K562 (cell line): Measurements from ENCODE around the gene WDR93. TPM values are rescaled to one million over a fixed set of nuclear protein-coding genes. Genes with fewer than 3 reads are reported as not detected.

Experiments
- ATAC-seq: fragments of 200-7000 bp; cut with Tn5 transposase; 3 replicates; pipeline ENCODE4 v1.9.1; 2020; ENCODE audit warnings: moderate library complexity
- BruUV-seq: library from RNA; stranded (reverse); fragments of 400-500 nt; replicated peaks from 2 replicates; lab custom pipeline; 2021; lab: Mats Ljungman, UMichigan
- CTCF ChIA-PET: fragments of 300-600 bp; formaldehyde crosslinking; extraction: SDS; loops from one replicate; lab custom pipeline; 2021; ENCODE audit warnings: low intra/inter-chr PET ratio; lab: Yijun Ruan, JAX
- POLR2A ChIA-PET: fragments of 300-600, 350-650 bp; sonication (Branson Sonifier 250); formaldehyde crosslinking; extraction: SDS; loops from one replicate; lab custom pipeline; 2021; ENCODE audit warnings: antibody characterized with exemption, inconsistent platforms; lab: Yijun Ruan, JAX
- DNase-seq, 4 experiments: peaks; one replicate each; pipeline versions ENCODE4 v3.0.0 to v3.0.0-alpha.2; 2011 to 2018; ENCODE audit warnings: low spot score in 3 of 4, mixed read lengths in 3 of 4; ENCODE audit errors: extremely low read depth in 1 of 4
- FAIRE-seq: peaks from 2 replicates; lab custom pipeline; 2011; peaks lifted over from hg19 to GRCh38; lab: Jason Lieb, UNC
- H2AFZ ChIP-seq: 2 replicates; pipeline ENCODE4 v1.6.0; 2011; ENCODE audit warnings: low read depth, low read length, control low read depth, inconsistent platforms
- H3K27ac ChIP-seq: fragments of 200-600 bp; 3 replicates; pipeline ENCODE4 v1.8.0; 2011; ENCODE audit warnings: low read depth, mild to moderate bottlenecking, control low read depth, inconsistent platforms, low read length, moderate library complexity, mixed read lengths; ENCODE audit errors: extremely low read depth
- H3K27me3 ChIP-seq, 2 experiments: fragments of 300-600 bp in 1 of 2; 2 replicates in 1 of 2; 3 replicates in 1 of 2; pipeline versions ENCODE4 v1.6.0 to v1.8.0; 2011; ENCODE audit warnings: inconsistent platforms in 2 of 2, low read length in 2 of 2, mild to moderate bottlenecking in 1 of 2, mixed read lengths in 1 of 2, moderate library complexity in 1 of 2; ENCODE audit not compliant: control insufficient read depth in 2 of 2, insufficient read depth in 2 of 2
- H3K36me3 ChIP-seq: fragments of 300-600 bp; 3 replicates; pipeline ENCODE4 v1.8.0; 2011; ENCODE audit warnings: mild to moderate bottlenecking, low read length, inconsistent platforms; ENCODE audit not compliant: control insufficient read depth, insufficient read depth
- H3K4me1 ChIP-seq, 2 experiments: fragments of 200-600 bp in 1 of 2; replicated peaks in 1 of 2; 2 replicates in 1 of 2; 3 replicates in 1 of 2; pipeline versions ENCODE4 v1.5.1 to v1.8.0; 2011; ENCODE audit warnings: inconsistent platforms in 2 of 2, low read length in 2 of 2, mild to moderate bottlenecking in 1 of 2, mixed read lengths in 1 of 2, moderate library complexity in 1 of 2; ENCODE audit not compliant: control insufficient read depth in 2 of 2, insufficient read depth in 2 of 2
- H3K4me2 ChIP-seq: 2 replicates; pipeline ENCODE4 v1.6.1; 2011; ENCODE audit warnings: low read length, control low read depth, inconsistent platforms, mixed read lengths; ENCODE audit not compliant: insufficient read depth
- H3K4me3 ChIP-seq: fragments of 200-600 bp; sonication (generic), shearing (Covaris generic); 2 replicates; pipeline ENCODE4 v1.5.1; 2016; ENCODE audit warnings: control low read depth, inconsistent platforms
- H3K79me2 ChIP-seq: fragments of 200-600 bp; 3 replicates; pipeline ENCODE4 v1.8.0; 2011; ENCODE audit warnings: low read length, inconsistent platforms; ENCODE audit not compliant: control insufficient read depth, insufficient read depth
- H3K9ac ChIP-seq, 2 experiments: 2 replicates each; pipeline versions ENCODE4 v1.6.0 to v1.6.1; 2011; ENCODE audit warnings: low read depth in 2 of 2, low read length in 2 of 2, control low read depth in 1 of 2, inconsistent platforms in 1 of 2, mild to moderate bottlenecking in 1 of 2, mixed read lengths in 1 of 2; ENCODE audit not compliant: insufficient read depth in 1 of 2
- H3K9me1 ChIP-seq: one replicate; pipeline ENCODE4 v1.6.0; 2011; ENCODE audit warnings: inconsistent platforms, mild to moderate bottlenecking, low read length, moderate library complexity; ENCODE audit not compliant: control insufficient read depth, insufficient read depth
- H3K9me3 ChIP-seq: replicated peaks from 2 replicates; pipeline ENCODE4 v1.5.1; 2011; ENCODE audit warnings: low read depth, low read length, inconsistent platforms; ENCODE audit not compliant: control insufficient read depth, insufficient read depth
- H4K20me1 ChIP-seq: replicated peaks from 2 replicates; pipeline ENCODE4 v1.6.1; 2011; ENCODE audit warnings: low read length, inconsistent platforms, mixed read lengths; ENCODE audit not compliant: control insufficient read depth, insufficient read depth
- HLTF ChIP-seq: fragments of 450-650 bp; IDR thresholded peaks from 2 replicates; pipeline ENCODE4 v1.6.1; 2016
- IFI16 ChIP-seq: fragments of 250-450 bp; sonication (Bioruptor Pico); IDR thresholded peaks from 2 replicates; pipeline ENCODE4 v2.1.2; 2022; ENCODE audit warnings: mild to moderate bottlenecking, inconsistent platforms
- ILF3 ChIP-seq: fragments of 450-650 bp; IDR thresholded peaks from 2 replicates; pipeline ENCODE4 v1.6.1; 2018; ENCODE audit warnings: antibody characterized with exemption, mild to moderate bottlenecking, moderate library complexity, borderline replicate concordance
- KLF16 ChIP-seq: IDR thresholded peaks from 2 replicates; pipeline ENCODE4 v1.6.1; 2016; ENCODE audit warnings: antibody characterized with exemption
- LEF1 ChIP-seq: fragments of 450-650 bp; IDR thresholded peaks from 2 replicates; pipeline ENCODE4 v1.6.1; 2016; ENCODE audit warnings: mild to moderate bottlenecking
- NR3C1 ChIP-seq: sonication (generic); formaldehyde crosslinking; IDR thresholded peaks from 2 replicates; pipeline ENCODE4 v1.8.1; 2022; ENCODE audit warnings: missing genetic modification reagents
- SFPQ ChIP-seq: fragments of 200-400 bp; formaldehyde crosslinking; IDR thresholded peaks from 2 replicates; pipeline ENCODE4 v1.6.1; 2017; ENCODE audit warnings: mild to moderate bottlenecking, low read depth, low read length, moderate library complexity
- SMARCA5 ChIP-seq: fragments of 450-650 bp; IDR thresholded peaks from 2 replicates; pipeline ENCODE4 v1.6.1; 2016
- ZC3H8 ChIP-seq: fragments of 450-650 bp; IDR thresholded peaks from 2 replicates; pipeline ENCODE4 v1.6.1; 2017
- ZEB2 ChIP-seq: fragments of 450-650 bp; IDR thresholded peaks from 2 replicates; pipeline ENCODE4 v1.6.1; 2016
- ZNF445 ChIP-seq: fragments of 250-450 bp; sonication (Bioruptor Pico); IDR thresholded peaks from 2 replicates; pipeline ENCODE4 v1.4.0; 2020; ENCODE audit warnings: low read depth, mild to moderate bottlenecking, moderate library complexity
- WGBS: fragments of 100-300 bp; shearing (Covaris generic); methylation state at CpG from one replicate; pipeline ENCODE4 v1.1.6; 2016; ENCODE audit warnings: low coverage, mixed read lengths; ENCODE audit not compliant: insufficient coverage; ENCODE audit errors: missing lambda C conversion rate; 5-methylcytosine and 5-hydroxymethylcytosine counted together
- in situ Hi-C: fragments of 300-500 bp; cut with MboI; formaldehyde crosslinking; loops from 4 replicates; pipeline ENCODE4 v1.15.0; 2018; ENCODE audit warnings: inconsistent platforms, mixed read lengths
- intact Hi-C: fragments of 100-400 bp; cut with micrococcal nuclease; formaldehyde crosslinking; loops from 2 replicates; pipeline ENCODE4 v1.14.2; 2022
- polyA plus RNA-seq, 8 experiments: library from polyadenylated mRNA; depleted of rRNA in 4 of 8; stranded (reverse) in 5 of 8; unstranded in 3 of 8; fragments of >200 nt; fragmentation: Nextera tagmentation in 2 of 8; fragmentation: Illumina TruSeq in 1 of 8; extraction: Ambion mirVana in 2 of 8; extraction: Trizol in 1 of 8; gene quantifications; 2 replicates each; pipeline versions ENCODE4 v1.2.1 to v1.2.3, GENCODE V29; 2011 to 2014; ENCODE audit warnings: inconsistent platforms in 1 of 8, missing spikeins in 1 of 8
- total RNA-seq, 7 experiments: library from RNA; depleted of rRNA in 6 of 7; stranded (reverse); fragments of >200 nt in 6 of 7; fragmentation: Illumina TruSeq in 2 of 7; extraction: Trizol in 2 of 7; gene quantifications; 2 replicates each; pipeline versions ENCODE4 v1.2.1 to v1.2.3, GENCODE V29; 2011 to 2021; ENCODE audit warnings: low replicate concordance in 1 of 7
- TF ChIP-seq, protein P1 (sequence below), 3 experiments: fragments of 200-800 bp in 1 of 3; fragments of 250-450 bp in 1 of 3; fragments of 450-650 bp in 1 of 3; sonication (Bioruptor Pico) in 1 of 3; sonication (Bioruptor generic) in 1 of 3; formaldehyde crosslinking in 1 of 3; IDR thresholded peaks; 2 replicates each; pipeline versions ENCODE4 v1.6.1 to v1.8.0; 2016 to 2022; ENCODE audit warnings: mild to moderate bottlenecking in 2 of 3, missing genetic modification characterization in 2 of 3, missing compliant biosample characterization in 1 of 3, moderate library complexity in 1 of 3

The WDR93 gene
- total and polyA plus RNA-seq, 9 of the 15 experiments (the other 6 are each of a cell fraction or from before 2014, with no cell fraction given) = not detected

GRCh38 chr15:89656116-89656815 is 34.3 kb upstream of the WDR93 start (continued):
- no peak for TF ChIP-seq LEF1

DNA sequence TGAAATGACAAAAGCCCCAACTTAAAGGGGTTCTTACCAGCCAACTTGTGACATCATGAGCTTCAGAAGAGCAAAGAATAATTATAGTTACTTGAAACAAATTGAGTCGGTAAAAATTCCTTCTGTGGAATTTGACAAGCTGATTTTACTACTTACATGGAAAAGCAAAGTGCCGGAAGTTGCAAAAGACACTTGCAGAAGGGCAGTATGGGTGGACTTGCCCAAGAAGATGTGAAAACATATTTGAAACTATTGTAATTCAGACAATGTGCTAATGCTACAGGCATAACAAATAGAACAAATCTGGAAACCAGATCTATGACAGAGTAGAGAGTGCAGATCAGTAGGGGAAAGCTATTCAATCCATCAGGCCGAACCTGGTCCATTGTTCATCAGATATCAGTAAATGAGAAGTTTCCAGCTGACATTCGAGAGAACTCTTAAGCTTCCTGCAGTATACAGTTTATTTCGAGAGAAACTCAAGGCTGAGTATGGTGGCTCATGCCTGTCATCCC is 32.9 kb upstream of the WDR93 start:
- Histone ChIP-seq H3K4me1 (peaks cover 0 to 18% of the 10 kb centered on the region in 2 experiments; a peak in 4 of 5 replicates), H3K4me2 (no peak overlapping the region), H3K4me3 (no peak overlapping the region), H4K20me1 (no peaks in the 10 kb centered on the region), H3K9ac (no peak overlapping the region), H3K9me3 (no peaks in the 10 kb centered on the region), H3K36me3 (no peaks in the 10 kb centered on the region), H3K27me3 (peaks cover 16 to 47% of the 10 kb centered on the region in 2 experiments), H2AFZ (no peak overlapping the region), H3K27ac (no peak overlapping the region), H3K79me2 (no peaks in the 10 kb centered on the region), H3K9me1 (no peaks in the 10 kb centered on the region)
- TF ChIP-seq SMARCA5 (no peak), ZNF445 (CRISPR knock-in tag) (no peak), ZEB2 (no peak), ZC3H8 (no peak), ILF3 (no peak), SFPQ (no peak), NR3C1 (CRISPR knock-in tag) (no peak), HLTF (no peak), KLF16 (no peak), IFI16 (CRISPR knock-in tag) (no peak)
- TF ChIP-seq, protein P1, sequence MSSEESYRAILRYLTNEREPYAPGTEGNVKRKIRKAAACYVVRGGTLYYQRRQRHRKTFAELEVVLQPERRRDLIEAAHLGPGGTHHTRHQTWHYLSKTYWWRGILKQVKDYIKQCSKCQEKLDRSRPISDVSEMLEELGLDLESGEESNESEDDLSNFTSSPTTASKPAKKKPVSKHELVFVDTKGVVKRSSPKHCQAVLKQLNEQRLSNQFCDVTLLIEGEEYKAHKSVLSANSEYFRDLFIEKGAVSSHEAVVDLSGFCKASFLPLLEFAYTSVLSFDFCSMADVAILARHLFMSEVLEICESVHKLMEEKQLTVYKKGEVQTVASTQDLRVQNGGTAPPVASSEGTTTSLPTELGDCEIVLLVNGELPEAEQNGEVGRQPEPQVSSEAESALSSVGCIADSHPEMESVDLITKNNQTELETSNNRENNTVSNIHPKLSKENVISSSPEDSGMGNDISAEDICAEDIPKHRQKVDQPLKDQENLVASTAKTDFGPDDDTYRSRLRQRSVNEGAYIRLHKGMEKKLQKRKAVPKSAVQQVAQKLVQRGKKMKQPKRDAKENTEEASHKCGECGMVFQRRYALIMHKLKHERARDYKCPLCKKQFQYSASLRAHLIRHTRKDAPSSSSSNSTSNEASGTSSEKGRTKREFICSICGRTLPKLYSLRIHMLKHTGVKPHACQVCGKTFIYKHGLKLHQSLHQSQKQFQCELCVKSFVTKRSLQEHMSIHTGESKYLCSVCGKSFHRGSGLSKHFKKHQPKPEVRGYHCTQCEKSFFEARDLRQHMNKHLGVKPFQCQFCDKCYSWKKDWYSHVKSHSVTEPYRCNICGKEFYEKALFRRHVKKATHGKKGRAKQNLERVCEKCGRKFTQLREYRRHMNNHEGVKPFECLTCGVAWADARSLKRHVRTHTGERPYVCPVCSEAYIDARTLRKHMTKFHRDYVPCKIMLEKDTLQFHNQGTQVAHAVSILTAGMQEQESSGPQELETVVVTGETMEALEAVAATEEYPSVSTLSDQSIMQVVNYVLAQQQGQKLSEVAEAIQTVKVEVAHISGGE (CRISPR knock-in tag; IDR thresholded peaks at IDR 0.05) = no peak
- ATAC-seq (no peak), FAIRE-seq (no peak), DNase-seq (no peak)
- intact Hi-C loops (no loop called here), in situ Hi-C loops (no loop called here)
- 15% methylated on average over 5 of the region's 5 CpGs for WGBS
- no TSS peak for BruUV-seq
- ChIA-PET CTCF (no interaction called here), POLR2A (no interaction called here)
